HG02678 (cell line): Measurements from ENCODE around the gene STX8.
A peak's percentile ranks its signal among the peaks of the same experiment; 100 is the strongest.

Experiments
- ATAC-seq: cut with Tn5 transposase; IDR thresholded peaks from one replicate; pipeline ENCODE4 v1.9.1; 2021; ENCODE audit warnings: mild to moderate bottlenecking, moderate library complexity; ENCODE audit not compliant: unreplicated experiment

The STX8 gene

GRCh38 chr17:9309216-9309615, 266.4 kb downstream of the STX8 start:
- no peak for ATAC-seq

- ATAC-seq: no peak
These were observed 267.6 kb downstream of the STX8 start for GRCh38 chr17:9308069-9308468.

DNA sequence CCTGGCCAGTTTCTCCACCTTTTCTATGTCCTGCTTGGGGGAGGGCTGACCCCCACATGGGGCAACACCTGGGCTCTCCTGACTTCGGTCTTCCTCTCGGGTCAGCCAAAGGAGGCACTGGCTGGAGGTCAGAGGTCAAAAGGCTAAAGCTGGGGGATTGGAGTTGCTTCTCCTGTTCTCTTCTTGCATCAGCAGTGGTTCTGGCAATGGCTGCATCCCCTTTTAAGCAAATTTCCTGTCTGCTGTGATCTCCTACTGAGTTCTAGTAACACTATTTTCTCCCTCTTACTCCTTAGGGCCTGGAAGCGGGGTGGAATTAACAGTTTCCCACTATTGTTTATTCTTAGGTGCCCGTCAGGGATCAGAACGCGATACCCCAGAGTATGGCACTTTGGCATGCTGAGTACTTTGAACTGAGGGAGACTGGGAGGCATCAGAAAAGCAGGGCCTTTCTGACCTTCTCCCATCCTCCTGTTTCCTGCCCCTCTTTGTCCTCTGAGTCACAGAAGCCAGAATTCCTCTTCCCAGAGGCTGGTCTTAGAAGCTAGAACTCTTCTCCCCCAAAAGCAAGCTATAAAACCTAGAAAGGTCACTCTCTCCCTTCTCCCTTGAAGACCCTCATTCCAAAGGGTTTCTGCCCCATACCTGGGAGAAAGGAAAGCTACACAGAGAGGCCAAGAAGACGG, 268.2 kb downstream of the STX8 start:
- ATAC-seq: no peak

DNA sequence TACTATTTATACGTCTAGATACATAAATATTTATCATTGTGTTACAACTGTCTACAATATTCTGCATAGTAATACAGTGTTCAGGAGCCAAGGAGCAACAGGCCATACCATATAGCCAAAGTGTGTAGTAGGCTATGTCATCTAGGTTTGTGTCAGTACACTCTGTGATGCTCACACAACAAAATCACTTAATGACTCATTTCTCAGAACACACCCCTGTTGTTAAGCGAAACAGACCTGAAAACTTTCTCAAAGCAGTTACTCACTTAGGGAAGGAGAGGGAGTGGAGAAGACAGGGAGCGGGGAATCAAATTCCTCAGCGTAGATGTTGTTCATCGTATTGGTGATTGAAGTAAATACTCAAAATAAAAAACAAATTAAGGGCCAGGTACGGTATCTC, 269.5 kb downstream of the STX8 start:
- no peak for ATAC-seq

GRCh38 chr17:9299695-9300094, 275.9 kb downstream of the STX8 start:
- no peak for ATAC-seq

DNA sequence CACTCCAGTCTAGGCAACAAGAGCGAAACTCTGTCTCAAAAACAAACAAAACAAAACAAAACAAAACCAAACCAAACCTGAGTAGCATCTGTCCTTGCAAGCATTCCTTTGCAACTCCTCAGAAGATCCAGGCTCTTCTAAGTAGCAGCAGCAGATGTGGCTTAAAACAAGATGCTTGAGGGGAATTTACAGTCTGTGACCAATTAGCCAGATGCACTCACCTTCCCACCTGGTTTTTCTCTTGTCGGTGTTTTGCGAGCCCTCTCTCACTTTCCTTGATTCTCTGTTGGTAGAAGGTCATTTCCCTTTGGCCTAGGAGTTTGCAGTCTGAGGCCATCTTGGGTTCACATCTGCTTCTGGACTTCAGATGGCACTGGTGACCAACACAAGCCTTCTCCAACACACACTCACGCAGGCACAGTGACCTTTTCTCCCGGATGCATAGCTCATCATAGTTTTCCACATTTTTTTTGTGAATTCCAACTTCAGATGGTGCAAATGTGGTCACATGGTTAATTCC, 276.8 kb downstream of the STX8 start:
- no peak for ATAC-seq

- ATAC-seq: no peak
These were observed 277.5 kb downstream of the STX8 start for GRCh38 chr17:9298135-9298534.

DNA sequence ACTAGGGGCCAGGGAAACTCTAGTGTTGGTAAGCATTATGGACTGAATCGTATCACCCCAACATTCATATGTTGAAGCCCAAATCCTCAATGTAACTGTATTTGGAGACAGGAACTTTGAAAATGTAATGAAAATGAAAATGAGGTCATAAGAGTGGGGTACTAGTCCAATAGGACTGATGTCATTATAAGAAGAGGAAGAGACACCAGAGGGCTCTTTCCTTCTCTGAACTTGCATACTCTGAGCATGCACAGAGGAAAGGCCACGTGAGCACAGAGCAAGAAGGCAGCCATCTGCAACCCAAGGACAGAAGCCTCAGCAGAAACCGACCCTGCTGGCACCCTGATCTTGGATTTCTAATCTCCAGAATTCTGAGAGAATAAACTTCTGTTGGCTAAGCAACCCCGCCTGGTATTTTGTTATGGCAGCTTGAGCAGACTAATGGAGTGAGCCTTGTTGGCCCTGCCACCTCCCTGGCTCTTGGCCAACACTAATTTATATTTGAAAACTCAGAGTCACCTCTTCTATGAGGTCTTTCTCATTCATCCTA, 280.9 kb downstream of the STX8 start:
- no peak for ATAC-seq

- ATAC-seq: no peak
These were observed 283.1 kb downstream of the STX8 start for GRCh38 chr17:9292561-9292941.

- ATAC-seq: peak; percentile 36
These were observed 283.6 kb downstream of the STX8 start for GRCh38 chr17:9291912-9292560.

GRCh38 chr17:9290226-9290613, 285.4 kb downstream of the STX8 start:
- no peak for ATAC-seq

GRCh38 chr17:9287306-9287705, 288.3 kb downstream of the STX8 start:
- no peak for ATAC-seq

DNA sequence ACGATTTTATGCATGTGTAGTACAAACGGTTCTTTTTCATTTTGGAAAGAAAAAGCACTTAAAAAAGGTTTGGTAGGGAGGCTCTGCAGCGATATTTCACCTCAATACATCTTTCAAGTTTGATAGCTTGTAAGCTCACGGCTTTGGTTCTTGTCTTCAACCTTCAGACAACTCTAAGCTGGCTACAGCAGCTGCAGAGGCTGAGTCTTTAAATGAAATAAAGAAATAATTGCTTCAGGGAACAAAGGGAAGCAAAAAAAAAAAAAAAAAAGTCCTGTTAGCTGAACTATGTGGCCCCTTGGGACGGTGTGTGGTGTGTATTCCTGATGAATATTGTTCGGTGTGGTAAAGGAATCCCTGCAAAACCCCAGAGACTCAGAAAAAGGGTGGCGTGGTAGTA, 289.2 kb downstream of the STX8 start:
- no peak for ATAC-seq

DNA sequence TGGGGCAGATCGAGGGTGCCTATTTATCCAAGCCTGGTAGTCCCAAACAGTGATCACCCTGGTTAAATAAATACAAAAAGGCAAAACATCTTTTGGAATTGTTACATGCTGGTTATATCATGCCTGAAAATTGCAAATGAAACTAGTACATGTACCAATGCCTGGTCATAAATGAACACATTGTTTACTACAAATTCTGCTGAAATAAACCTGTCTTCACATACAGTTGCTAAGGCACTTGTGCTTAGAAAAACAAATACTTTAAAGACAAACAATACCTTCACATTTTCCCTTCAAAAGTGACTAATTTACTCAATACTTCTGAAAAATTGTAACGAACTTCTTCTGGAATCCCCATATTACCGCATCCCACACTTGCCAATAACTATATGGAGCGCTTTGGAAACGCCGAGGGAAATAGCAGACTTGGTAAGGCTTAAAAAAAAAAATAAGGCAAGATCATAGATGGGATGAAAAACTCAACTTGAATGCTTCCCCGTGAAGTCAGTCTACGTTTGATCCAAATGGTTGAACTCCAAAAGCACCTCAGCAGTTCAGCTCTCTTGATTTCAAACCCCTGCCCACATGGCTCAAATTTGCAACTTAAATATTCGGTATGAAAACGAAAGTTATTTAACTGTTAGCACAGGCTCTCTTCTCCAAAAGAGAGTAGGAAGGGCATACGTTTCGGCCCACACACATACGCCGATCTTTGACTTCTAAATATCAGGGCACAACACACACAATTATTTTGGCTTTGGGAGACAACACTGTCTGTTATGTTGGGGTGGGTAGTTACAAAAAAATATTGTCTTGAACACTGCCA, 289.8 kb downstream of the STX8 start:
- no peak for ATAC-seq

DNA sequence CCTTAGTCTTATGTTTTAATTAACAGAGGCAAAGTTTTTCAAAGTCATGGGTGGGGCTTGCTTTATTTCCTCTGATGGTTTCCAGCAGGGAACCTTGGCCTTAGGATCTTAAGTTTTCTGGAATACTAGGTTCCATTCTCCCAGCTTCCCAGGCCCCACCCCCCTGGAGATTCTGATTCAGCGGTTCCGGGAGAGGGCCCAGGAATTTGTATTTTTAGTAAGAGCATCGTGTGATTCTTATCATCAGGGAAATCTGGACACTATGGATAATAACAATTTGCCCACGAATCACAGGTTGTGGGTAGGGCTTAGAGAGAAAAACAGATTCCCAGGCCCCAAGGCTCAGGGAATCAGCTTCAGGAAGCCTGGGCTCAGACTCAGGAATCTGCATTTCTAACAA, 290.7 kb downstream of the STX8 start:
- ATAC-seq: no peak

- no peak for ATAC-seq
These were observed 291.7 kb downstream of the STX8 start for GRCh38 chr17:9283909-9284308.

DNA sequence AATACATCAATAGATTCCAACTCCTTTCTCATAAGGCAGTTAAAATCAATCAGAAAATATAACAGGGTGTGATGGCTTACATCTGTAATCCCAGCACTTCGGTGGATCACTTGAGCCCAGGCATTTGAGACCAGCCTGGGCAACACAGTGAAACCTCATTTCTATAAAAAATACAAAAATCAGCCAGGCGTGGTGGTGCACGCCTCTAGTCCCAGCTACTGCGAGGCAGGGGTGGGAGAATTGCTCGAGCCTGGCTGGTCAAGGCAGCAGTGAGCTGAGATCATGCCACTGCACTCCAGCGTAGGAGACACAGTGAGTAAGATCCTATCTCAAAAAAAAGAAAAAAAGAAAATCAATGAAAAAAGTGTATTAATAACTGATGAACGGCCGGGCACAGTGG, 295.7 kb downstream of the STX8 start:
- no peak for ATAC-seq

GRCh38 chr17:9274973-9275372, 300.6 kb downstream of the STX8 start:
- ATAC-seq: no peak

GRCh38 chr17:9273428-9274391, 301.9 kb downstream of the STX8 start:
- no peak for ATAC-seq

DNA sequence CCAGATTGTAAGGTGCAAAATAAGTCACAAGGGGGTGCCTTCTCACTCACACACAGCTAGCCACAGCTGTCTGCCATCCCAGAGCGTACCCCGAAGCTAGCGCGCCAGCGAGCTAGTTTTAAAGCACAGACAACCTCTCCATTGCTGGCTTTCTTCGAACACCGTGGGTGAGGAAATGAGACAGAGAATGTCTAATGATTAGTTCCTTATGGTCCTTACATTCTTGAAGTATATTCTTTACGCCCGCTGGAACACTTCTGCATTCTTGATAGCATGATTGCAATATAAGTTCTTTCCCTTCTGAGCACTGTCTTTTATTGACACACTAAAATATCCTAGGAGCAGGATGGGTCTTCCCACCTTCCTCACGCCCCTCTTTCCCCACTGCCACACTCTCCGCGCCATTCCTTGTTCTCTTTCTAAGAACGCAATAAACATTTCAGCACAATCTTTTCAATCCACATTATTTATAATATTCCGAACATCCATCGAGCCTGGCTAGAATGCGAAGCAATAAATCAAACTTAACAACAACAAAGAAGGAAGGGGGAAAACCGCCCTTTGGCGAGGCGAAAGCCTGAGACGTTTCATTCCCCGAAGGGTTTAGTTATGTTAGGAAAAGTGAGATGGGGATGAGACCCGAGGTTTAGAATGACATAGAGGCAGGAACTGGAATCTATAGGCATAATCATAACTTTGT, 303.0 kb downstream of the STX8 start:
- no peak for ATAC-seq
